HG02759 (cell line): ENCODE data around the gene FHAD1.
"Not testable (repeated sequence)": the region's sequence is repeated elsewhere in the genome, so short reads cannot be mapped to it uniquely, and the experiment has no call there.

ENCODE experiments used
- ATAC-seq: cut with Tn5 transposase; IDR thresholded peaks from one replicate; pipeline ENCODE4 v1.9.1; 2021; ENCODE audit warnings: mild to moderate bottlenecking, moderate library complexity; ENCODE audit not compliant: unreplicated experiment

Gene FHAD1

DNA sequence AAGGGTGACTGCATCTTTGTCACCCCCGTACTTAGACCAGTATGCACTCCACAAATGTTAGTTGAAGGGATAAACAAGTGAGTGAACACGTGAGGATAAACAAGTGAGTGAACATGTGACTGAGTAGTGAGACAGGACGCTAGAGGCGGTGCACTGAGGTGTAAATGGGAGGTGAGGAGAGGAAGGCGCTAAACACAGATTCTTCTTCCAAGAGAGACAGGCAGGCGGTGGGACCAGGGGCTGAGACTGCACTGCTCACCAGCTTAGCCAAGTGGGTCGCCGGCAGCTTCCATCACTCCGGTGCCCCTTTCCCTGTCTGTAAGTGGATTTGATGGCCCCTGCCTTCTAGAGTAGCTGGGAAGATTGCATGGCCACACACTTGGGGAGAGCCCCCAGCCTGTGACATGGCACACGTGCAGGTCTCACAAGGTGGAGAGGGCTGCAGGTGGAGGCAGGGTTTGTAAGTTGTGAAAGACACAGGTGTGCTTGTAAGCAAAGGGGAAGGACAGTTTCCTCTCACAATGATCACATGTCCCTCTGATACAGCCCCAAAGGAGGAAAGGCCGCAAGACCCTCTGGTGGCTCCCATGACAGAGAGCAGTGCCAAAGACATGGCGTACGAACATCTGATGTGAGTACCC is 115.2 kb downstream of the FHAD1 start:
- ATAC-seq: no peak

DNA sequence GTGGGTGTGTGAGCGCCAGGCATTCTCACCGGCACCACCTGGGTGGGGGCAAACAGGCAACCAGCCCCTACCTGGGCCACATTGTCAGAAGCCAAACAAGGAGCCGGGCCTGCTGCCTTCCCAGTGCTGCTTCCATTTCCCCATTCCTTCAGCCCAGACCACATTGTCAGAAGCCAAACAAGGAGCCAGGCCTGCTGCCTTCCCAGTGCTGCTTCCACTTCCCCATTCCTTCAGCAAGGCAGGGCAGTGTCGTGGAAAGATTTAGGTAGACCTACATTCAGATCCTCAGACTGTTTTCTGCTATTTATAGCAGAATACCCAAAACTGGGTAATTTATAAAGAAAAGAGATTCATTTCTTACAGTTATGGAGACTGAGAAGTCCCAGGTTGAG is 115.7 kb downstream of the FHAD1 start:
- ATAC-seq: no peak

DNA sequence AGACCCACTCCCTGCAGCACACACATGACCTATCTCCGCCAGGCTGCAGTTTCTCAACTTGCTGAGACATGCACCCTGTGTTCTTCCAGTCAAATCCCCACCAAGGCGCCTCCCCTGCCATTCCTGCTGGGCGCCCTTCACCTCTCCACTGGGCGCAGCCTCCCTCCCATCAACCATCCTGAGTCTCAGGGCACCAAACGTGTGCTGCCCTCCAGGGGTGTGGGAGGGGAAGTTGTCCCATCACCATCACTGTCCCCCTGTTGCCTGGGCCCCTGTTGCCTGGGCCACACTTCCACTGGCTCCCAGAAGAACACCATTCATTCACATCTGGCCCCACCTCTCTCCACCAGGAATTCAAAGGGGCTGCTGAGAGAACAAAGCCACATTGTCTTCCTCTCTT is 117.7 kb downstream of the FHAD1 start:
- ATAC-seq: no peak

DNA sequence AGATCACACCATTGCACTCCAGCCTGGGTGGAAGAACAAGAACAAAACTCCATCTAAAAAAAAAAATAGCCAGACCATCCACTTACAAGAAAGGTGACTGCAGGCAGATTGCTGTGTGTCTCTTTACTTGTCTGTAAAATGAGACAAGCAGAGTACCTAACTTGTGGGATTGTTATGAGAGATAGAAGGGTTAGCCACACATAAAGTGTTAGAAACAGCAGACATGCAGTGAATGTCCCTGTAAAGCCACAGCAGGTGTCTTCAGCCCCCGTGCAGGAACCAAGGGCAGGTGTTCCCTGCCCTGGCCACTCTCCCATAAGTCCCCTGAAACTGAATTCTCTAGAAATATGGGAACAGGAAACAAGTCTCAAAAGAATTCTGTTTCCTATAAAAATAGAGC is 121.9 kb downstream of the FHAD1 start:
- no peak for ATAC-seq

DNA sequence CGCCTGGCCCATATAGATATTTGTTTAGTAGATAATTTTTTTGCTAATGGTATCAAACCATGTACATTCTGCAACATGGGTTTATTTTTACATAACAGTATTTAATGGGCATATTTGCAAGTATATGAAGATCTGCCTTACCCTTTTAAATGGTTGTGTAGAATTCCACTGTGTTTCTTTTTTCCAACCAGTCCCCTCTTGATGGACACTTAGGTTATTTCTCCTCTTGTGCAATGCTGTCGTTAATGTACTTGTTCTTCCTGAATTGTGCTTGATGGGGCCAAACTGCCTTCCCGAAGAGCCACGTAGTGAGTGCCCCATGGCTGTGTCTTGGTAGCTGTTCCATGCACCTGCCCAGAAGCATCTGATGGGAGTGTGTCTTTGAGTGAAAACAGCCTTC is 123.2 kb downstream of the FHAD1 start:
- ATAC-seq: no peak

DNA sequence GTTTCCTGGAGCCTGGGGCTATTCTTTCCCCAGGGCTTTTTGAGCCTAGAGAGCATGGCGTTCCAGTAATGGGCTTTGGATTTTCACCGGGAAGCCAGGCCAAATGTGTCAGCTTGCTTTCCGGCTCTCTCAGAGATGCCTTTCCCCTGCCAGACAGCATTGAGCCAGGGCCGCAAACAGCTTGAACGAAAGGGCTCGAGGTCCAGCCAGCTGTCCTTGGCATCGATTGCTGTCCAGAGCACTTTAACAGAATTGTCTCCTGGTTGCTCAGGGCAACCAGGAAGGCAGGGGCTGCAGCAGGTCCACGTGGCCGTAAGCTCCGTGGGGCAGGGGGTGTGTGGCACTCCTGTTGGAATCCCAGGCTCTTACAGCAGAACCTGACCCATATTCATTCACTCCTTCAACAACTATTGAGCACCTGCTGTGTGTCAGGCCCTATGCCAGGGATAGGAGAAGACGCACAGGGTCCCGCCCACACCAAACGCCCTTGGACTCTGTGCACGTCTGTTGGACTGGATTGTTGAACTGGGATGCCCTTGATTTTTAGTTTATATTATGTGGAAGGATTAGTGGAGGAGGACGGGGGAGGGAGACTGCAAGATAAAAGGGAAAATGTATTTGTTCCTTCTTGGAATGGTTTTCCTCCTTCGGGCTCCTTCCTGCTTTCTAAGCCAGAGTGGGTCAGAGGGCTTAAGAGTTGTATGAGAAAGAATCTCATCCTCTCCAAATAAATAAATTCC is 123.9 kb downstream of the FHAD1 start:
- ATAC-seq: no peak

DNA sequence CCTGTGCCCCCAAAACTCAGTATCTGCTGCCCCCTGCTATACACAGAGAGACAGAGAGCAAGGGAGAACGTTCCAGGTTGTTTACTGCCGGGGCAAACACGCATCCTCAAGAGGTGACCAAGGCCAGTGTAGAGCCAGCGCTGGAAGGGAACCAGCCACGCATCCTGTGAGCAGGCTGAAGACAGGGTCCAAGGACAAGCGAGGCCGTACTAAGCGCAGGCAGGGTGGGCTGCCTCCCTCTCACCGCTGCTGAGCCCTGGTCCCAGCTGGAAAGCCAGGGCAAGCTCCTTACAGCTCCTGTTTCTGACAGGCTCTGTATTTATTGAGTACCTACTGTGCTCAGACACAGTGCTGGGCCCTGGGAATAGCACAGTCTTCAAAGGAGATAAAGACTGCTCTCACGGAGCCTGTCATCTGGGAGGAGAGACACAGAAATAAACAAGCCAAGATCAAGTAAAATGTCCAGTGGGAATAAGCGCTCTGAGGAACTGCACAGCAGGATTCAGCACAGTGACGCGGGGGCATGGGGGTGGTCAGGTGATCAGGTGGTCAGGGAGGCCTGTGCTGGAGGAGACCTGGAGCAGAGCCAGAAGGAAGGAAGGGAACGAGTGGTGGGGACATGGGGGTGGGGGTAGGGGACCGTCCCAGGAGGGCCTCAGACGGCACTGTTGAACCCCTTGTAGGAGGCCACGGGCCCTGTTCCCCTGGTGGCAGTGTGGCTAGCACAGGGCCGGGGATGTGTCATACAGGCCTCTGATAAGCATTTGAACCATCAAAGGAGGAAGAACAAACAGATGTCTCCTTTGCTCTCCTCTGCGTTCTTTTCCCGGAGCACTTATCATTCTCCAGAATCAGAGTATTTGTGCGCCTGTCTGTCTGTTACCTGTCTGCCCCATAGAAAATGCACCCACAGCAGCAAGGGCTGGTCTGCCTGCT is 124.9 kb downstream of the FHAD1 start:
- ATAC-seq: no peak

DNA sequence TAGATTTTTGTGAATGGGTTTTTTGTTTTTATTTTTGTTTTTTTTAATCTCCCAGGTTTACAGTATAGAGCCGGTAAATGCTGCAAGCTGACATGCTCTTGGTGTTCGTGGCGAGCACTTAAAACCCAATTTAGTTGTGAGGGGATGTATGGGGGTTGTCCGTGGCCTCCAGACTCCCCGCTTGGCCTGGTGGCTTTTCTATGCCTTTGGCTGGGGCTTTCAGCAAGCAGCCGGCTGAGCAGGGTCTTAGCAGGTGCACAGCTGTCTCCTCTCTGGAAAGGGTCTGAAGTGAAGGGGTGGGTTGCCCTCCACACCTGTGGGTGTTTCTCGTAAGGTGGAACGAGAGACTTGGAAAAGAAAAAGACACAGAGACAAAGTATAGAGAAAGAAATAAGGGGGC is 131.7 kb downstream of the FHAD1 start:
- no peak for ATAC-seq

DNA sequence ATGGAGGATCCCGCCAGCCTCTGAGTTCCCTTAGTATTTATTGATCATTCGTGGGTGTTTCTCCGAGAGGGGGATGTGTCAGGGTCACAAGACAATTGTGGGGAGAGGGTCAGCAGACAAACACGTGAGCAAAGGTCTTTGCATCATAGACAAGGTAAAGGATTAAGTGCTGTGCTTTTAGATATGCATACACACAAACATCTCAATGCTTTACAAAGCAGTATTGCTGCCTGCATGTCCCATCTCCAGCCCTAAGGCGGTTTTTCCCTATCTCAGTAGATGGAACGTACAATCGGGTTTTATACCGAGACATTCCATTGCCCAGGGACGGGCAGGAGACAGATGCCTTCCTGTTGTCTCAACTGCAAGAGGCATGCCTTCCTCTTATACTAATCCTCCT is 132.1 kb downstream of the FHAD1 start:
- not testable (repeated sequence) for ATAC-seq

DNA sequence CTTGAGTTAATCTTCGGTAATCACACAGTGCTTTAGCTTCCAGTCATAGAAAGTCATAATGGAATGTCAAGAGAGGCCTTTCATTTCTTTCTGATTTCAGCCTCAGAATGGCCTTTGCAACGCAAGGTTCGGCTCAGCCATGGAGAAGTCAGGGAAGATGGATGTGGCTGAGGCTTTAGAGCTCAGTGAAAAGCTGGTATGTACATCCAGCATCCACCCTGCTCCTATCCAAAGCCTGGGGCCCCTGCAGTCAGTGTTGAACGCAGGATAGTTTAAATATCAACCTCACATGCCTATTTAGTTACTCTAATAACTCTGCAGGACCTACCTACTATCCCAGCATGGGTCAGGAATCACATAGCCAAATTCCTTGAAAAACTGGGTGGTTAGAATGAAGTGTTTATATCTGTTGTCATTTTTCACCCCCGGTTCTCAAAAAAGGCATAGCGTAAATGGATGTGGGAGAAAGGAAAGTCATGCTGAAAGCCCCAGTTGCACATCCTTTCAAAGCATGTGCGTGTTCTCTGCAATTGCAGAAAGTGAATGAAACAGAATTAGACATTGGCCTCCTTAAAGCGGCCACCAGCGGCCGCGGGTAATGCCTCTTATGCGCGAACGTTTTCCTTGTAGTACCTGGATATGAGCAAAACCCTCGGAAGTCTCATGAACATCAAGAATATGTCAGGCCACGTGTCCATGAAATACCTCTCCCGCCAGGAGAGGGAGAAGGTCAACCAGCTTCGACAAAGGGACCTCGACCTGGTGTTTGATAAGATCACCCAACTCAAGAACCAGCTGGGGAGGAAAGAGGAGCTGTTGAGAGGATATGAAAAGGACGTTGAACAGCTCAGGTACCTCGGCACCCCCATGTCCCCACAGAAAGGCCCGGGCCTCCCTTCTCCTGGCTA is 133.8 kb downstream of the FHAD1 start:
- no peak for ATAC-seq

DNA sequence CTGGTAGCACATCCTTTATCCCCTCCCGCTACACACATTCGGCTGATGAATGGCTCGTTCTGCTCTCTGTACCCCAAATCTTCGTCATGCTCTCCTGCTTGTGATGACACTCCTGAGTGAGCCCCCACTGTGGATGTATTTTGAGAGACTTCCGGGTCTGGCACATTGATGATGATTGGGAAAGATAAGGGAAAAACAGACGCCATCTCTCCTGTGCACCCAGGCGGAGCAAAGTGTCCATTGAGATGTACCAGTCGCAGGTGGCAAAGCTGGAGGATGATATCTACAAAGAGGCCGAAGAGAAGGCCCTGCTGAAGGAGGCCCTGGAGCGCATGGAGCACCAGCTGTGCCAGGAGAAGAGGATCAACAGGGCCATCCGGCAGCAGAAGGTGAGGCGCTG is 134.8 kb downstream of the FHAD1 start:
- no peak for ATAC-seq

DNA sequence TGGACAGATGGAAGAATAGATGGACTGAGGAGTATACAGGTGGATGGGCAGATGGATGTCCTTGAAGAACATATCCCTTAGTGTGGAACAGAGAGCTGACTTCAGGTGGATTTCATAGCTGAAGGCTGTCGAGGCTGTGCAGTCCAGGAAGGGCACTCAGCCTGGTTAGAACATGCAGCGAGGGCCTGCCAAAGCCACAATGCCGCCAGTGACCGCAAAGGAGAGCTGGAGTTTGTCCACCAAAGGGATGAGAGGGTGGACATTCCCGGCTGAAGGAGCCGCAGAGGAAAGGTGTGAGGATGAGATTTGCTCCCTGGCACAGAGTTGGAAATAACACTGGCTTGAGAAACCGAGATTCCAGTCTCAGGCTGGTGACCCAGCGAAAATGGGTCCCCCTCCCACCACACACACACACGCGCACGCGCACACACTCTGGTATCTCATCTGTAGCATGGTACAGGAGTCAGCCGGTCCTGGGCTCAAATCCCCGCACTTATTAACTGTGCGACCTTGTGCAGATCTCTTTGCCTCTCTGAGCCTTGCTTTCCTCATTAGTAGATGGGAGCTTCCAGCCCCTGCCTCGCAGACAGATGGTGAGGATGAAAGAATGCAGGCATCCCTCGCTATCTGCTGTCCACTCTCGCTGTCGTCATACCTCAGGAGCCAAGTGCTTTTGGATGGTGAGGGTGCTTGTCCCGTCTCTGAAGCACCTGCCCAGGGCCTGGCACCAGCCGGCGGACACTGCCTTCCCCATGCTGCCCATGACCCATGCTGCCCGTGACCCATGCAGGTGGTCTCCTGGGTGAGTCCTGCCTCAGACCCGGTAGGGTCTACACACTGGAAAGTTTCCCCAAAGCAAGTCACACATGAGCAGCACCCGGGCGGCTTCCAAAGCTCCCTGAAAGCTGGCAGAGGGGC is 135.8 kb downstream of the FHAD1 start:
- ATAC-seq: no peak

DNA sequence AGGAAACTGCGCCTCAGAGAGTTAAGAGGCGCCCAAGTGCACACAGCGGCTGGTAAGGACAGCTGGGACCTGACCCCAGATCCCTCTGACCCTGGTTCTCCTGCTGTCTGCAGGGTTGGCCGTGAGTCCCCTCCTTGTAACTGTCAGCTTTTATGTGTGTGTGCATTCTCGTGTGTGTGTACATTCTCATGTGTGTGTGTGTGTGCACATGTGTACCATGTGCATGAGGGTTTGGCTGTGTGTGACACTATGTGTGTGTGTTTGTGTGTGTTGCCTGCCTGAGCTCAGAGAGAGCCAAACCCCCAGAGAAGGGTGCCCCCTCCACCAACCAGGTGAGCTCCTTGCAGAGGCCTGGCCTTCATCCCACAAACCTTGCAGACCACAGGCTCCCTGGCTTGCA is 136.8 kb downstream of the FHAD1 start:
- no peak for ATAC-seq

DNA sequence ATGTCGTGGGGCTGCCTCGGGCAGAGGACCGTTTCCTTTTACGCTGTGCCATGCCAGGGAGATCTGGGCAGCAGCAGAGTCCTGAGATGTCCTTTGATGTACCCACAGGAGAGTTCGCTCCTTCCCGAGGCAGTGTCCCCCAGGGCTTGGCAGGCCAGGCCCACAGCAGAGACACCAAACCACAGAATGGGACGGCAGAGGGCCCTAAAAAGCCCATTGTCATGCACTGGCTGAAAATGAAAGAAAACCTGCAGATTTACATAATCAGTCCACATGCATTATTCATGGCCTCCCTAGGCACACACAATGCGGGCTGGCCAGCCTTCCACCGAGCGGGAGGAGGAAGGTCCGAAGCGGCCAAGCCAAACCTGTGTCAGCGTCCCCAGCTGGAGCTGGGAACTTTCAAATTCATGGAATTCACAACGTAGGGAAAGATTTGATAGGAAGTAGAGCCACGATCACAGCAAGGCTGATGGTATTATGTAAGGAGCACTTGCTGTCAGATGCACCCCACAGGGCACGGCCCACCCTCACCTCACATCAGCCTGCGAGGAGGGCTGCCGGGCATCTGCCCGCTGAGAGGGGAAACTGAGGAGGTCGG is 137.4 kb downstream of the FHAD1 start:
- peak; percentile 57 for ATAC-seq

DNA sequence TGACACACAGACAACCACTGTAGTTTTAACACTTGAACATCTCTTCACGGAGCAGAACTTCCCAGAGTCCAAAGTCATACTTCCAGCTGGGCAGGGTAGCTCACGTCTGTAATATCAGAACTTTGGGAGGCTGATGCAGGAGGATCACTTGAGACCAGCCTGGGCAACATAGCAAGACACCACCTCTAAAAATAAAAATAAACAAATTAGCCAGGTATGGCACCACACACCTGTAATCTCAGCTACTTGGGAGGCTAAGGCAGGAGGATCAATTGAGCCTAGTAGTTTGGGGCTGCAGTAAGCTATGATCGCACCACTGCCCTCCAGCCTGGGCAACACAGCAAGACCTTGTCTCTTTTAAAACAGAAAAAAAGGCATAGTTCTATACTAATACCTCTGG is 138.4 kb downstream of the FHAD1 start:
- no peak for ATAC-seq

DNA sequence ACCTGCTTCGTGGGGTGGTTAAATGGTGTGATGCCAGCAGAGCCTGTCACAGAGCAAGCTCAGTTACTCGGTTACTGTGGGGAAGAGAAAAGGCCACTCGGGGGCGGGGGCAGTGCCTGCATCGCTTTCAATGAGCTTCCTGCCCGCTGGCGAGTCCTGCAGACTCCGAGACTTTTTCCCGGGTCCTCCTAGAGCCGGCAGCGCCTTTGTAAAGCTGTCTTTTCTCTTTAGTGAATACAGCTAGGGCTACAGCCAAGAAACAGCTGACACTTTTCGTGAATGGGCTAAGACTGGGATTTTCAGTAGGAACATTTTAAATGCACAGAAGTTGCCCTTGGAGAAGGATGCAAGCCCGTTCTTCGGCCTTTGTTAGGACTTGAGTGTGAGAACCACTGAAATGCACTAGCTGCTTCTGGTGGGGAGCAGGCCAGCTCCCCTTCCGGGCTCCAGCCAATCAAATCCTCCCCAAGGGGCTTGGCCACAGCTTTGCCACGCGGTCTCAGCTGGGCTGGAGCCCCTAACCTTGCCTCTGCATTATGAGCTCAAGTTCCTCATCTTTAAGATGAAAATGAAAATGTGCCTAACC is 139.2 kb downstream of the FHAD1 start:
- no peak for ATAC-seq

DNA sequence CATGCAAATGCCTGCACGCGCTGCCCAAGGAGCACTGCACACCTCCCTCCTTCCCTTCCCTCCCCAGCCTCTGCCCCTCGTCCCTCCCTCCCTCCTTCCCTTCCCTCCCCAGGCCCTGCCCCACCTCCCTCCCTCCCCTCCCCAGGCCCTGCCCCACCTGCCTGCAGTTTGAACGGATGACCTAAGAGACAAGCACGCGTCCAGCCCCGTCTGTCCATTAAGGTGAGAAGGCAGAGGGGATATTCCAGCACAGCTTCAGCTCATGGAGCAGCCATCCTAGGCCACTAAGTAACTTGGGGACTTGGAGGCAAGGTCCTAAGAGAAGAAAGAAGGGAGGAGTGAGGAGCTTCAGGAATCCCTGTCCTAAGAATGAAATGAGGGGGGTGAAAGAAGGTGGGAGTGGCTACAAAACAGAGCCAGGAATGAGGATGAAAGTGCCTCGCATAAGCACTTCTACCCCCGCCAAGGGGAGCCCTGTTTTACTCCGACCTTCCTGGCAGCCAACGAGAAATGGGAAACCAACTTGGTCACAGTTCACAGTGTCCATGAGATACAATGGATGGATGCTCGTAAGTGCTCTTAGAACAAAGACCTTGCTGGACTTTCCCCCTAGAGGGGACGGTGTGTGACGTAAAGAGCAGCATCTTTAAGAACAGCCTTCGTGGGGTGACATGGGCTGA is 141.3 kb downstream of the FHAD1 start:
- no peak for ATAC-seq

DNA sequence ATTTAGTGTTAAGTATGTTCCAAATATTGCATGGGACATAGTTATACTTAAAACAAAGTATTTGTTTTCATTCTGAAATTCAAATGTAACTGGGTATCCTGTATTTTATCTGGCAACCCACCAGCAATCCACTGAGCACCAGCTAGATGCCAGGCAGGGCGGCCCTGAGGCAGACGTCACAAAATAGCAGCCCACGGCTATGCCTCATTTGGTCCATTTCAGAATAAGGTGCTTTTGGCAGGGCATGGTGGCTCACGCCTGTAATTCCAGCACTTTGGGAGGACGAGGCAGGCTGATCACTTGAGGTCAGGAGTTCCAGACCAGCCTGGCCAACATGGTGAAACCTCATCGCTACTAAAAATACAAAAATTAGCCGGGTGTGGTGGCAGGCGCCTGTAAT is 142.8 kb downstream of the FHAD1 start:
- not testable (repeated sequence) for ATAC-seq
